ENCODE data around the gene LRRC75A.
"Not testable (repeated sequence)": the region's sequence is repeated elsewhere in the genome, so short reads cannot be mapped to it uniquely, and the experiment has no call there.

The LRRC75A gene

DNA sequence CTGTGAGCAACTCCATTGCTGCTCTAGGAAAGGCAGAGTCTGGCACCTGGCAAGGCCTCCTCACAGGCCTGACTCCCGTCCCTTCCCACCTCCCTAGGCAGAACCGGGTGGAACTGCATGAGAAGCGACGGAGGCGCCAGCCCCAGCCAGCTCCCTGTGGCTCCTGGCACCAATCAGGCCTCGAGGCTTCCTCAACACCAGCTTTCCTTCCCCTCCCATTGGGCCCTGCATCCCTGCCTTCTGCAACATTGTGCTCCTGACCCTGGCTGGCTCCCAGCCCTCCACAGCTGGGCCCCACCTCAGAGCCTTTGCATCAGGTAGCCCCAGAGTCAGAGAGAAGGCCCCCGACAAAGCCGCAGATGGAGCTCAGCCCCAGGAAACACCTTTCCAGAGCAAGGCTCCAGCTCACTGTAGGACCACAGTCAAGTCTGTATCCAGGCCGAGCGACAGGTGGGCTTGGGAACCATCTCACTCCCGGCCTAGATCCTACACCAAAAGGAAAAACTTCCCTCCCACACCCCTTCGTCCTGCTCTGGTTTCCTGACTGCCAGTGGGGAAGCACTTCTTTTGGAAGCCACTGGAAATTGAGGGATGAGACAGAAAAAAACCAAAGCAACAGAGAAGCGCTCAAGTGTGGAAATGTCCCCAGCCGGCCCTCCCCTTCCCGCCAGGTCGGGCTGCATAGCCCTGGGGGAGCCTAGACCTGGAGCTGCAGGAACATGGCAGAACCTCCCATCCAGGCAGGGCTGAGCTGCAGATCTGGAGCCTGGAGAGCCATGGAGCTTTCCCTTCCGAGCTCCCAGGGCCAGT is 31.0 kb downstream of the LRRC75A start:
- no peak overlapping the region for H3K27ac ChIP-seq
- TF ChIP-seq, protein P1, sequence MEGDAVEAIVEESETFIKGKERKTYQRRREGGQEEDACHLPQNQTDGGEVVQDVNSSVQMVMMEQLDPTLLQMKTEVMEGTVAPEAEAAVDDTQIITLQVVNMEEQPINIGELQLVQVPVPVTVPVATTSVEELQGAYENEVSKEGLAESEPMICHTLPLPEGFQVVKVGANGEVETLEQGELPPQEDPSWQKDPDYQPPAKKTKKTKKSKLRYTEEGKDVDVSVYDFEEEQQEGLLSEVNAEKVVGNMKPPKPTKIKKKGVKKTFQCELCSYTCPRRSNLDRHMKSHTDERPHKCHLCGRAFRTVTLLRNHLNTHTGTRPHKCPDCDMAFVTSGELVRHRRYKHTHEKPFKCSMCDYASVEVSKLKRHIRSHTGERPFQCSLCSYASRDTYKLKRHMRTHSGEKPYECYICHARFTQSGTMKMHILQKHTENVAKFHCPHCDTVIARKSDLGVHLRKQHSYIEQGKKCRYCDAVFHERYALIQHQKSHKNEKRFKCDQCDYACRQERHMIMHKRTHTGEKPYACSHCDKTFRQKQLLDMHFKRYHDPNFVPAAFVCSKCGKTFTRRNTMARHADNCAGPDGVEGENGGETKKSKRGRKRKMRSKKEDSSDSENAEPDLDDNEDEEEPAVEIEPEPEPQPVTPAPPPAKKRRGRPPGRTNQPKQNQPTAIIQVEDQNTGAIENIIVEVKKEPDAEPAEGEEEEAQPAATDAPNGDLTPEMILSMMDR (conservative IDR thresholded peaks at IDR 0.05), result no peak

DNA sequence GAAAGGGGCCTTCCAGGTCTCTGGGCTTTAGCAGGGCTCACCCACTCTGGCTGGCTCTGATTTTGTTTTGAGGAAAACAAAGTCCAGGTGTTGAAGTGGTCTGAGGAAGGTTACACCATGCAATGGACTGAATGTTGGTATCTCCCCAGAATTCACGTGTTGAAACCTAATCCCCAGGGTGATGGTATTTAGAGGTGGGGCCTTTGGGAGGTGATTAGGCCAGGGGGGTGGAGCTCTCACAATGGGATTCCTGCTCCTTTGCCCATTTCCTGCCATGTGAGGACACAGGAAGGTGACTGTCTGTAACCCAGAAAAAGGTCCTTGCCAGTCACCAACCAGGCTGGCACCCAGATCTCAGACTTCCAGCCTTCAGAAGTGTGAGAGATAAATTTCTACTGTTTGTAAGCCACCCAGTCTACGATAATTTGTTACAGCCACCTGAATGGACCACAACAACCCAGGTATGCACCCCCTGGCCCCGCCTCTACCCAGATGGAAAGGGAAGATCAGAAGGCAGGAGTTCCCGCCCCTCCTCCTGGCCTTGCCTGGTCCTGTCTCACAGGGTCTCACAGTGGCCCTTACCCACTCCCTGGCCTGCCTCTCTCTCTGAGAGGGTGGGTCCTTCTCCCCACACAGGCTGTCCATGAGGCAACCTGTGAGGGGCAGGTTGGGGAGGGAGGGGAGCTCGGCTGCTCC is 32.0 kb downstream of the LRRC75A start:
- TF ChIP-seq, protein P1 (conservative IDR thresholded peaks at IDR 0.05), result no peak
- no peak overlapping the region for H3K27ac ChIP-seq

GRCh38 chr17:16459271-16459670 is 32.7 kb downstream of the LRRC75A start:
- no peak overlapping the region for H3K27ac ChIP-seq
- TF ChIP-seq, protein P1 (conservative IDR thresholded peaks at IDR 0.05), result no peak

DNA sequence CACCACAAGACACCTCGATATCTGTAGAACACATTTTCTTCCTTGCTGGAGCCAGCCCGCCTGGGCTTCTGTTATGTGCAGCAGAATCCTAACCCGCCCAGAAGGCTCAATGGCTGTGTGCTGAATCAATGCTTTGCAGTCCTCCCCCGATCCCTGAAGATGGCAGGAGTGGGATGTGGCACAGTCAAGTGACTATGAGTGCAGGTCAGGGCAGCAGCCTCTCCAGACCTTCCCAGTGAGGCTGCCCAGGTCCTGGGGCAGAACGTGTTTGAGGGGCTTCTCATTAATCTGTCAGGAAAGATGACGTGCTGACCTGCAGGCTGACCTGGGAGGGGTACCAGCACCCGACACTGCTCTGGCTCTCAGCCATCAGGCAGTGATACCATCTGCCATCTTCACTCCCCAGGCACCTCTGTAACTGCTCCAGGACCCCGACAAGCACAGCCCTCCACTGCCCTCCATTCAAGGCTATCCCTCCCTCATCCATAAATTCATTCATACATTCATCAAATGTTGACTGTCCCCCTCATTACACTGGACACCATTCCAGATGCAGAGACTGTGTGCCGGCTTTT is 35.2 kb downstream of the LRRC75A start:
- TF ChIP-seq, protein P1 (conservative IDR thresholded peaks at IDR 0.05), result no peak
- no peak overlapping the region for H3K27ac ChIP-seq

GRCh38 chr17:16455997-16456741 is 35.8 kb downstream of the LRRC75A start:
- H3K27ac ChIP-seq, result no peak overlapping the region
- TF ChIP-seq, protein P1 (conservative IDR thresholded peaks at IDR 0.05), result no peak

- TF ChIP-seq, protein P1 (conservative IDR thresholded peaks at IDR 0.05), result peak; percentile 54
- H3K27ac ChIP-seq, result 0 out of 2 replicates have a peak overlapping the region, but pooled peaks have one; percentile 8
Observed at GRCh38 chr17:16453493-16453851, 38.5 kb downstream of the LRRC75A start.

- H3K27ac ChIP-seq, result not testable (repeated sequence)
Observed at GRCh38 chr17:16452268-16452667, 39.7 kb downstream of the LRRC75A start.
